Measurements from ENCODE around the gene PRKAR1B.

DNA sequence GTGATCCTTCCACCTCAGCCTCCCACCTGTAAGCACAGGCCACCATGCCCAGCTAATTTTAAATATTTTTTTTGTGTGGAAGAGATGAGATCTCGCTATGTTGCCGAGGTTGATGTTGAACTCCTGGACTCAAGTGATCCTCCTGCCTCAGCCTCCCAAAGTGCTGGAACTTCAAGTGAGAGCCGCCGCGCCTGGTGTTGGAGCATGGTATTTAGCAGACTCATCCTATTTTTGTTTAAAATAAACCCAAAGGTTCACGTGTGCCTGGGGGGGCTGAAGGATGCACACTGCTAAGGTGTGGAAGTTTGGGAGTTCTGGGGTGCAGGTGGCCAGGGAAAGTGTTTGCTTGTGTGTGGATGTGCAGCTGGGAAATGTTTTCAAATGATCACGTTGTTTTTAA, 225.6 kb downstream of the PRKAR1B start:
- TF ChIP-seq, protein P1, sequence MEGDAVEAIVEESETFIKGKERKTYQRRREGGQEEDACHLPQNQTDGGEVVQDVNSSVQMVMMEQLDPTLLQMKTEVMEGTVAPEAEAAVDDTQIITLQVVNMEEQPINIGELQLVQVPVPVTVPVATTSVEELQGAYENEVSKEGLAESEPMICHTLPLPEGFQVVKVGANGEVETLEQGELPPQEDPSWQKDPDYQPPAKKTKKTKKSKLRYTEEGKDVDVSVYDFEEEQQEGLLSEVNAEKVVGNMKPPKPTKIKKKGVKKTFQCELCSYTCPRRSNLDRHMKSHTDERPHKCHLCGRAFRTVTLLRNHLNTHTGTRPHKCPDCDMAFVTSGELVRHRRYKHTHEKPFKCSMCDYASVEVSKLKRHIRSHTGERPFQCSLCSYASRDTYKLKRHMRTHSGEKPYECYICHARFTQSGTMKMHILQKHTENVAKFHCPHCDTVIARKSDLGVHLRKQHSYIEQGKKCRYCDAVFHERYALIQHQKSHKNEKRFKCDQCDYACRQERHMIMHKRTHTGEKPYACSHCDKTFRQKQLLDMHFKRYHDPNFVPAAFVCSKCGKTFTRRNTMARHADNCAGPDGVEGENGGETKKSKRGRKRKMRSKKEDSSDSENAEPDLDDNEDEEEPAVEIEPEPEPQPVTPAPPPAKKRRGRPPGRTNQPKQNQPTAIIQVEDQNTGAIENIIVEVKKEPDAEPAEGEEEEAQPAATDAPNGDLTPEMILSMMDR (IDR thresholded peaks at IDR 0.05), result no peak
- TF ChIP-seq EP300 (IDR thresholded peaks at IDR 0.05), result no peak
